ENCODE measurements around the gene TMEM143.
A peak's percentile ranks its signal among the peaks of the same experiment; 100 is the strongest.

Gene TMEM143

GRCh38 chr19:48359123-48359522 is 4.6 kb downstream of the TMEM143 start:
- no peak for DNase-seq (ENCODE audit: low read depth in 2 of 2)

GRCh38 chr19:48355365-48355954 is 8.3 kb downstream of the TMEM143 start:
- no peak for DNase-seq (ENCODE audit: low read depth in 2 of 2)

- no peak for DNase-seq (ENCODE audit: low read depth in 2 of 2)
Measured at GRCh38 chr19:48354332-48354992, 9.3 kb downstream of the TMEM143 start.

GRCh38 chr19:48353677-48354076 is 10.1 kb downstream of the TMEM143 start:
- no peak for DNase-seq (ENCODE audit: low read depth in 2 of 2)

- peak; percentile 74 to 89 for DNase-seq (ENCODE audit: low read depth in 2 of 2)
Measured at GRCh38 chr19:48351341-48351752, 12.4 kb downstream of the TMEM143 start.

GRCh38 chr19:48350856-48351255 is 12.9 kb downstream of the TMEM143 start:
- DNase-seq (ENCODE audit: low read depth in 2 of 2) = no peak

- no peak for DNase-seq (ENCODE audit: low read depth in 2 of 2)
Measured at GRCh38 chr19:48348737-48349136, 15.0 kb downstream of the TMEM143 start.

GRCh38 chr19:48348045-48348444 is 15.7 kb downstream of the TMEM143 start:
- no peak for DNase-seq (ENCODE audit: low read depth in 2 of 2)

GRCh38 chr19:48346191-48346590 is 17.5 kb downstream of the TMEM143 start:
- DNase-seq (ENCODE audit: low read depth in 2 of 2) = no peak

- no peak for DNase-seq (ENCODE audit: low read depth in 2 of 2)
Measured at GRCh38 chr19:48344892-48345291, 18.8 kb downstream of the TMEM143 start.

DNA sequence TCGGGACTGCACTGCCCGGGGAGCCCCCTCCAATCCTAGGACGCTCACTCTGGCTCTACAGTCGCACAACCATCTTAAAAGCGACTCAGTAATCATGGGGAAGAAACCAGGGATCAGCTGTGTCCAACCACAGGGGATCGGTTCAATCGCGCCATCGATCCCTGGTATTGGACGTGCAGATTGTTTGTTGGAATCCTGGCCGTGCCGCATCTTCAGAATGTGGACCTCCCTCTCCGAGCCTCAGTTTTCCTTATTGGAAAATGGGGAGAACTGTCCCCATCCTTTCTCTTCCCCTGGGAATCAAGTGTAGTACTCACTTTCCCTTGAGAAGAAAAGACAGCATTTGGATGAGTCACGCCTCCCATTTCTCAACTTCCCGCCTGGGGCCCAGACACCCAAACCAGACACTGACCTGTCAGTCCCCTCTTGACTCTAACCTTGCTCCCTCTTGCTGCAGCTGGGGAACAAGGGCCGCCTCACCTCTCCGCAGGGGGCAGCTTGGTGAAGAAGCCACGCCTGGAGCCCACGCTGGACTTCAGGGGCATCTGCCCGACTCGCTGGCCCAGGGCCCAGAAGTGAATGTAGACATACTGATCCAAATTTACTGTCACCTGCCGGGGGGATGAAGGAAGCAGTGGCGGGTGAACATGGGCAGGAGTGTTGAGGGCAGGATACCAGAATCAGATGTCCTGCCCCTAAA is 20.7 kb downstream of the TMEM143 start:
- no peak for DNase-seq (ENCODE audit: low read depth in 2 of 2)

DNA sequence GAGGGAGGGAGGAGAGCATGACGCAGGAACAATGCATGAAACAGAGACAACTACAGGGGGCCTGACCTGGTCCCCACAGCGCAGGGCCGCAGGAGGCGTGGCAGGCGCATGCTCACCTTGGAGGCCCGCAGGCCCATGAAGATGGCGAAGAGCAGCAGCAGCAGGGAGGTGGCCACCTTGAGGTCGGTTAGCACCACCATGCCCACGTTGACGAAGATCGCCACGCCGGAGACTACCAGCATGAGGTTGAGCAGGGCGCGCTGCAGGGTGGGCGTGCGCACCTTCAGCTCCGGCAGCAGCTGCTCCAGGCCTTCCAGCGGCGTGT is 21.4 kb downstream of the TMEM143 start:
- no peak for DNase-seq (ENCODE audit: low read depth in 2 of 2)

DNA sequence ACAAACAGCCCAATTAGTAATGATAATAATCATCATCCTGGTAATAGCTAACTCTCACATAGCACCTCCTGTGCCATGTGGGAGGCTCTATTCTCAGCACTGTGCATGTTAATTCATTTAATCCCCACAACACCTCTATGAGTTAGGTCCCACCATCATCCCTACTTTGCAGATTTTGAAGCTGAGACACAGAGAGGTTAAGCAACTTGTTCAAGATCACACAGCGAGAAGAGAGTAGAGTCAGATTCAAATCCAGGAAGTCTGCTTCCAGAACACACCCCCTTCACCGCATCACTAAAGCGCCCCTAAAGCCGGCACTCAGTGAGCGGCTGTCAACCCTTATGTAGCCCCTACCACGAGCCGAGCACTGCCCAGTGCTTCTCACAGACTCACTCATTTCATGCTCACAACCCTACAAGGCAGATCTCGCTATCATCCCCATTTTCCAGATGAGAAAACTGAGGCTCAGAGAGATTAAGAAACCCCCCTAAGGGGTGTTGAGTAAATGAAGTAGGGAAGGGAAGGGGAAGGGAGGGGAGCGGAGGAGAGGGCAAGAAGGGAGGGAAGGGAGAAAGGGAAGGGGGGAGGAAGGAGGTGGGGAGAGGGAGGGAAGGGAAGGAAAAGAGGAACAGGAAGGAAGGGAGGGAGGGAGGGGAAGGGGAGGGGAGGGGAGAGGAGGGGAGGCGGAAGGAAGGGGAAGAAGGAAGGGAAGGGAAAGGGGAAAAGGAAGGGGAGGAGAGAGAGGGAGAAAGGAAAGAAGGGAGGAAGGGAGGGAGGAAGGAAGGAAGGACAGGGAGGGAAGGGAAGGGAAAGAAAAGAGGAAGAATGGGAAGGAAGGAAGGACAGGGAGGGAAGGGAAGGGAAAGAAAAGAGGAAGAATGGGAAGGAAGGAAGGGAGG is 22.0 kb downstream of the TMEM143 start:
- no peak for DNase-seq (ENCODE audit: low read depth in 2 of 2)

DNA sequence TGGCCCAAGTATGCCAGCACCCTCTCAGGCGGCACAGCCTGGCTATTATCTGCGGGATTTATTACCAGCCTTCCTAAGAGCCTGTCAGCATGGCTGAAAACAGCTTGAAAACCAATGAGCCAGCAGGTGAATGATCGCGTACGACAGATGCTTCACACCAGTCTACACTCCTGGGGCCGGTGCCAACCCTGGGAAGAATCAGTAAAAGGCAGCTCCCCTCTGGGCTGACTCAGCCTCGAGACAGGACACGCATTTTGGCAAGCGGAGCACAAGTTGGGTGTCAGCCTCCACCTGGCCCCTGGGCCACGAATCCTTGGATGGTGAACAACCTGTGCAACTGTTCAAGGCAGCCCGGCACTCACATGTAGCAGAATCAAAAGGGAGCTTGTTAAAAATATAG is 22.7 kb downstream of the TMEM143 start:
- no peak for DNase-seq (ENCODE audit: low read depth in 2 of 2)

- DNase-seq (ENCODE audit: low read depth in 2 of 2) = no peak
Measured at GRCh38 chr19:48338802-48339503, 24.8 kb downstream of the TMEM143 start.

DNA sequence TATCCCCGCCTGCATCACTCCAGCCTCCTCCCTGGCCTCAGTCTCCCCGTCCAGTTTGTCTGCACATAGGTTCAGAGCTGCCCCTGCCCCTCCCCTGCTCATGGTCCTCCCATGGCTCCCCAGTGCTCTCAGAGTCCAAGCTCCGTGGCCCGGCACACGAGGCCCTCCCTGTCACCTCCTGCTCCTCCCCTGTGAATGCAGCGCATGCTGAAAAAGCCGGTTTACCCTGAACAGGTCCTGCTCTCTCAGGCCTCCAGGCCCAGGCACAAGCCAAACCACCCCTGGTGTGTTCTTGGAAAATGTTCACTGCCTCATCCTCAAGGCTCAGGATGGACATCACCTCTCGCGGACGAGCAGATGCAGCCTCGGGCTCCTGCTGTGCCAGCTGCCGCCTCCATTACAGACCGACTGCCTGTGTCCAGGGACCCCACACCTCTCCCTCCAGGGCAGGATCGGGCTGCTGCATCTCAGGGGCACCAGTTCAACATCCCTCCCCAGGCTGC is 25.4 kb downstream of the TMEM143 start:
- DNase-seq (ENCODE audit: low read depth in 2 of 2) = no peak

- DNase-seq (ENCODE audit: low read depth in 2 of 2) = peak; percentile 86 to 91
Measured at GRCh38 chr19:48333467-48334384, 30.0 kb downstream of the TMEM143 start.

DNA sequence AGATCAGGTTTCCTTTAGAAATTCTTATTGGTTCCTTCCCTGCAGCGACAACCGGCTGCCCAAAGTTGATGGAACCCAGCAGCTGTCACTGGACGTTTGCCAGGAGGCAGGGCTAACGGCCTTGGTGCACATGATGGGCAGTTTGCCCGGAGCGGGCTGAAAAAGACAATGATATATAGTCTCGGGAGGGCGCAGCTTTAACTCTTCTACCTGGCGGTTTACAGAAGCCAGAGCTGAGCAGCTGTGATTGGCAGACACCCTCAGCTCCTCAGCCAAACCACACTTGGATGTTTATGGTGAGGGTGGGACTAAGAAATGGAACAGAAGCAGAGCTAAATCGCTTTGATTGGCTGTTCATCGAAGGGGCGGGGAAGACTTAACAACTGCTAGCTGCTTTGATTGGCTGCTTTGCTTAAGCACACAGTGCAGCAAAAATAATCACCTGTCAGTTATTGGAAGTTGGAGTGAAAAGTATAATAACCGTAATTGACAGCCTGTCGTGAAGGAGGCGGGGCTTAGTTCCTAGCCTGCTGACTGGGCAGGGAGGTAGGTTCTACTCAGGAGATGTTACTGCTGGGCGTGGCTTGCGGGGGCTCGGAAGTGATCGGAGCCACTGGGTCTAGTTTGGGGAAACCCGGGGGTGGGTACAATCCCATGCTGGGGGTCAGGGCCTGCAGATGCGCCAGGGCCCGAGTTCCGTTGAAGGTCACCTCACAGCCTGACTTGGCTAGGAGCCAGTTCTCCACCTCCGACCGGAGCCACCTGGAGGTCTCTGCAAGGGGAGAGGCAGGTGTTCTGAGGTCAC is 30.9 kb downstream of the TMEM143 start:
- DNase-seq (ENCODE audit: low read depth in 2 of 2) = peak; percentile 83 to 84

GRCh38 chr19:48332351-48332661 is 31.4 kb downstream of the TMEM143 start:
- DNase-seq (ENCODE audit: low read depth in 2 of 2) = no peak

All from stimulated activated CD4-positive, alpha-beta T cell treated with anti-CD3 and anti-CD28 coated beads, Interleukin-4, amount 100 ng/mL, for 48 hours (primary cell).